NCI-H524 (cell line): ENCODE data around the gene DZIP1.
"Not testable (repeated sequence)": the region's sequence is repeated elsewhere in the genome, so short reads cannot be mapped to it uniquely, and the experiment has no call there.

Experiments used
- DNase-seq, 2 experiments: peaks; one replicate each; lab custom pipeline; 2025; lab: John Stamatoyannopoulos, UW

Gene DZIP1

GRCh38 chr13:95601906-95602305 is 42.6 kb downstream of the DZIP1 start:
- no peak for DNase-seq

GRCh38 chr13:95601216-95601615 is 43.3 kb downstream of the DZIP1 start:
- DNase-seq = no peak

GRCh38 chr13:95596701-95597100 is 47.8 kb downstream of the DZIP1 start:
- DNase-seq = no peak

- DNase-seq = no peak
These were observed 51.0 kb downstream of the DZIP1 start for GRCh38 chr13:95593462-95593861.

- no peak for DNase-seq
These were observed 55.8 kb downstream of the DZIP1 start for GRCh38 chr13:95588721-95589120.

GRCh38 chr13:95588134-95588533 is 56.4 kb downstream of the DZIP1 start:
- DNase-seq = no peak

- DNase-seq = no peak
These were observed 58.6 kb downstream of the DZIP1 start for GRCh38 chr13:95585867-95586266.

- no peak for DNase-seq
These were observed 65.2 kb downstream of the DZIP1 start for GRCh38 chr13:95579303-95579702.

GRCh38 chr13:95573221-95573620 is 71.3 kb downstream of the DZIP1 start:
- no peak for DNase-seq

GRCh38 chr13:95571941-95572340 is 72.6 kb downstream of the DZIP1 start:
- DNase-seq = no peak

- DNase-seq = no peak
These were observed 74.5 kb downstream of the DZIP1 start for GRCh38 chr13:95570016-95570415.

GRCh38 chr13:95568131-95568530 is 76.4 kb downstream of the DZIP1 start:
- no peak for DNase-seq

- not testable (repeated sequence) for DNase-seq
These were observed 78.7 kb downstream of the DZIP1 start for GRCh38 chr13:95565758-95566157.

- DNase-seq = no peak
These were observed 79.7 kb downstream of the DZIP1 start for GRCh38 chr13:95564733-95565291.

- DNase-seq = no peak
These were observed 80.4 kb downstream of the DZIP1 start for GRCh38 chr13:95564091-95564490.

GRCh38 chr13:95560387-95560786 is 84.1 kb downstream of the DZIP1 start:
- DNase-seq = no peak

GRCh38 chr13:95559100-95559499 is 85.4 kb downstream of the DZIP1 start:
- no peak for DNase-seq

GRCh38 chr13:95557013-95557412 is 87.5 kb downstream of the DZIP1 start:
- DNase-seq = no peak

GRCh38 chr13:95553581-95554385 is 90.7 kb downstream of the DZIP1 start:
- DNase-seq = no peak

GRCh38 chr13:95552539-95553441 is 91.7 kb downstream of the DZIP1 start, which contains the start of gene CLDN10:
Gene CLDN10, plus strand, starts transcription at chr13:95552720. Its CDS starts 34 bp downstream, at chr13:95552754.
- no peak for DNase-seq

GRCh38 chr13:95552208-95552538 is 92.3 kb downstream of the DZIP1 start:
- no peak for DNase-seq

- no peak for DNase-seq
These were observed 96.9 kb downstream of the DZIP1 start for GRCh38 chr13:95547531-95548167.
